A549 treated with ZK216348 at 1 μM for 4 hours (cell line): ENCODE results near the gene HEYL. TPM values are rescaled to one million over a fixed set of nuclear protein-coding genes. Genes with fewer than 3 reads are reported as not detected.

Experiments
- total RNA-seq: library from RNA; stranded (reverse); fragments of 200-300 nt; extraction: Qiagen RNA extraction; gene quantifications from 5 replicates; pipeline ENCODE4 v1.2.3, GENCODE V29; 2022; ENCODE audit warnings: low read depth

HEYL gene
- total RNA-seq = 2.8 to 3.9 TPM (median 3.5 TPM) in 5 replicates

GRCh38 chr1:39639305-39640130 lies at the start of gene HEYL:
HEYL (minus strand) TSS chr1:39639643; CDS start chr1:39639625, 18 bp downstream.

GRCh38 chr1:39671793-39672550 lies 32.5 kb upstream of the HEYL start, which contains the start of gene NT5C1A:
NT5C1A (minus strand) TSS chr1:39672107; CDS start chr1:39672038, 69 bp downstream.

Other genes starting within 250 kb of the HEYL start
- gene BMP8A, start 148.0 kb downstream of the HEYL start, total RNA-seq = 0.17 to 0.37 TPM (median 0.24 TPM) in 4 of 5 replicates, not detected in the other
- 117 to 173 TPM (median 127 TPM) in 5 replicates for gene PABPC4, start 62.9 kb downstream of the HEYL start, total RNA-seq
- not detected in 5 replicates for gene NT5C1A, start 32.5 kb upstream of the HEYL start, total RNA-seq
- gene HPCAL4, start 51.8 kb upstream of the HEYL start, total RNA-seq = 0.19 to 0.36 TPM (median 0.26 TPM) in 5 replicates
- 39.4 to 41.3 TPM (median 40.1 TPM) in 5 replicates for gene PPIE, start 99.2 kb upstream of the HEYL start, total RNA-seq
- 0.25 to 0.73 TPM (median 0.62 TPM) in 5 replicates for gene OXCT2, start 131.7 kb upstream of the HEYL start, total RNA-seq
- 3.7 to 5.4 TPM (median 4.5 TPM) in 5 replicates for gene BMP8B, start 149.2 kb upstream of the HEYL start, total RNA-seq
- 14.0 to 20.2 TPM (median 16.3 TPM) in 5 replicates for gene TRIT1, start 243.9 kb upstream of the HEYL start, total RNA-seq